Right lobe of liver (tissue), 6 donors: Measurements from ENCODE around the gene PAPLN. TPM values are rescaled to one million over a fixed set of nuclear protein-coding genes. Genes with fewer than 3 reads are reported as not detected.

Experiments used
- ATAC-seq, 4 donors: fragments of 200-7000 bp; cut with Tn5 transposase; one replicate each; pipeline ENCODE4 v1.9.1; 2020; ENCODE audit warnings: mild to moderate bottlenecking in 4 of 4, moderate library complexity in 4 of 4
- DNase-seq, 3 donors: peaks; one replicate each; pipeline ENCODE4 v3.0.0-alpha.2; 2020
- H3K27ac ChIP-seq, 3 donors: fragments of 200-600 bp; one replicate each; pipeline ENCODE4 v1.8.0; 2022
- H3K27me3 ChIP-seq, 2 donors: fragments of 200-600 bp; one replicate each; pipeline ENCODE4 v1.8.0; 2022
- H3K36me3 ChIP-seq, 4 donors: fragments of 200-600 bp; sonication (generic) in 1 of 4; one replicate each; pipeline versions ENCODE4 v1.5.1 to v1.8.0; 2017 to 2022; ENCODE audit warnings: control low read depth in 1 of 4
- H3K4me1 ChIP-seq, 4 donors: fragments of 200-600 bp; sonication (generic) in 1 of 4; one replicate each; pipeline versions ENCODE4 v1.5.1 to v1.8.0; 2017 to 2022; ENCODE audit warnings: control low read depth in 1 of 4
- H3K4me3 ChIP-seq, 3 donors: fragments of 200-600 bp; one replicate each; pipeline ENCODE4 v1.8.0; 2022
- H3K9me3 ChIP-seq, 4 donors: fragments of 200-600 bp; sonication (generic) in 1 of 4; one replicate each; pipeline versions ENCODE4 v1.5.1 to v1.8.0; 2017 to 2022; ENCODE audit warnings: control low read depth in 1 of 4
- POLR2A ChIP-seq: fragments of 450-650 bp; IDR thresholded peaks from one replicate; pipeline ENCODE4 v1.6.1; 2017; ENCODE audit warnings: antibody characterized with exemption, mild to moderate bottlenecking
- WGBS: methylation state at CpG from one replicate; pipeline ENCODE4 v1.1.6; 2018; ENCODE audit warnings: low coverage, low lambda C conversion rate; ENCODE audit not compliant: insufficient coverage; ENCODE audit errors: missing lambda C conversion rate; 5-methylcytosine and 5-hydroxymethylcytosine counted together
- intact Hi-C, 2 donors: fragments of 100-400 bp; cut with DNase I; formaldehyde crosslinking; loops; one replicate each; pipeline versions ENCODE4 v1.11.2 to v1.14.1; 2022
- total RNA-seq, 6 experiments: library from RNA; depleted of rRNA in 2 of 6; stranded (reverse); fragments of >200 nt in 2 of 6; fragmentation: NEBNext Ultra II Directional in 3 of 6; extraction: Animal tissue kit (Norgen Biotek cat#: 25700) in 3 of 6; gene quantifications; one replicate each; pipeline versions ENCODE4 v1.1.0 to v1.2.4, GENCODE V29; 2016 to 2023
- TF ChIP-seq, protein P1 (sequence below), 4 donors: fragments of 200-600 bp in 3 of 4; fragments of 450-650 bp in 1 of 4; IDR thresholded peaks; one replicate each; pipeline versions ENCODE4 v1.5.1 to v1.8.0; 2016 to 2022; ENCODE audit warnings: antibody characterized with exemption in 4 of 4, mild to moderate bottlenecking in 2 of 4
- donor health status: DM: no; HTN: yes; CAD: no.
- donor health status: DM: no; HTN: no; CAD: no.
- donor health status: DM: no; HTN: no; CAD: no.
- donor health status: DM: no; HTN: yes; CAD: no.
- donor health status: DM: no; HTN: yes; CAD: no.

PAPLN gene
- total RNA-seq, 6 experiments from 2014 or later, result 0.86 to 3.2 (median 1.2) TPM

DNA sequence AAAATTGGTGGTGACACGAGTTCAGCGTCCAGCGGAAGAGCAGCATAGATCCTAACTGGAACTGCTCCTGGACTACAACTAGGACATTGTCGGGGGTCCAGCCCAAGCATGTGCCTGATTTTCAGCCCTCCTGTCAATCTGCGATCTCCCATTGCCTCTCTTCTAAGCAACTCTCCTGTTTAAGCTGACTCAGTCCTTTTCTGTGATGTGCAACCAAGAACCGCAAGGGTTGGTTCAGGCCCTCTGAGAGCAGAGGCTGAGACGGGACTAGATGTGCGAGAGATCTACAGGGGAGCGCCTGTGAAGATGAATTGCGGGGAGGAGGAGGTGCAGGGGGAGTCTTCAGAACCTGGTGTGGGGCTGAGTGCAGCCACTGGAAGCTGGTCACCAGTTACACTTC lies 3.7 kb upstream of the PAPLN start:
- DNase-seq (no peak), ATAC-seq (no peak)
- no peak for TF ChIP-seq POLR2A
- TF ChIP-seq, protein P1, sequence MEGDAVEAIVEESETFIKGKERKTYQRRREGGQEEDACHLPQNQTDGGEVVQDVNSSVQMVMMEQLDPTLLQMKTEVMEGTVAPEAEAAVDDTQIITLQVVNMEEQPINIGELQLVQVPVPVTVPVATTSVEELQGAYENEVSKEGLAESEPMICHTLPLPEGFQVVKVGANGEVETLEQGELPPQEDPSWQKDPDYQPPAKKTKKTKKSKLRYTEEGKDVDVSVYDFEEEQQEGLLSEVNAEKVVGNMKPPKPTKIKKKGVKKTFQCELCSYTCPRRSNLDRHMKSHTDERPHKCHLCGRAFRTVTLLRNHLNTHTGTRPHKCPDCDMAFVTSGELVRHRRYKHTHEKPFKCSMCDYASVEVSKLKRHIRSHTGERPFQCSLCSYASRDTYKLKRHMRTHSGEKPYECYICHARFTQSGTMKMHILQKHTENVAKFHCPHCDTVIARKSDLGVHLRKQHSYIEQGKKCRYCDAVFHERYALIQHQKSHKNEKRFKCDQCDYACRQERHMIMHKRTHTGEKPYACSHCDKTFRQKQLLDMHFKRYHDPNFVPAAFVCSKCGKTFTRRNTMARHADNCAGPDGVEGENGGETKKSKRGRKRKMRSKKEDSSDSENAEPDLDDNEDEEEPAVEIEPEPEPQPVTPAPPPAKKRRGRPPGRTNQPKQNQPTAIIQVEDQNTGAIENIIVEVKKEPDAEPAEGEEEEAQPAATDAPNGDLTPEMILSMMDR (IDR thresholded peaks at IDR 0.05), result no peak
- Histone ChIP-seq H3K9me3 (no peaks in the 10 kb centered on the region), H3K27ac (no peak overlapping the region), H3K4me3 (no peak overlapping the region), H3K36me3 (no peaks in the 10 kb centered on the region), H3K27me3 (no peaks in the 10 kb centered on the region), H3K4me1 (peaks cover 0 to 12% (median 0%) of the 10 kb centered on the region in 4 donors)
- intact Hi-C loops, result no loop called here
- WGBS, result 70% methylated on average over 4 of the region's 10 CpGs

GRCh38 chr14:73234029-73234428 lies 3.3 kb upstream of the PAPLN start:
- no peaks in the 10 kb centered on the region for H3K36me3 ChIP-seq
- WGBS, result 67% methylated on average over 3 of the region's 5 CpGs
- H3K27me3 ChIP-seq, result no peaks in the 10 kb centered on the region
- TF ChIP-seq, protein P1 (IDR thresholded peaks at IDR 0.05), result no peak
- no peak for TF ChIP-seq POLR2A
- intact Hi-C loops, result no loop called here
- H3K27ac ChIP-seq, result no peak overlapping the region
- ATAC-seq, result no peak
- H3K4me3 ChIP-seq, result no peak overlapping the region
- no peak for DNase-seq
- H3K4me1 ChIP-seq, result peaks cover 0 to 12% (median 0%) of the 10 kb centered on the region in 4 donors
- no peaks in the 10 kb centered on the region for H3K9me3 ChIP-seq

DNA sequence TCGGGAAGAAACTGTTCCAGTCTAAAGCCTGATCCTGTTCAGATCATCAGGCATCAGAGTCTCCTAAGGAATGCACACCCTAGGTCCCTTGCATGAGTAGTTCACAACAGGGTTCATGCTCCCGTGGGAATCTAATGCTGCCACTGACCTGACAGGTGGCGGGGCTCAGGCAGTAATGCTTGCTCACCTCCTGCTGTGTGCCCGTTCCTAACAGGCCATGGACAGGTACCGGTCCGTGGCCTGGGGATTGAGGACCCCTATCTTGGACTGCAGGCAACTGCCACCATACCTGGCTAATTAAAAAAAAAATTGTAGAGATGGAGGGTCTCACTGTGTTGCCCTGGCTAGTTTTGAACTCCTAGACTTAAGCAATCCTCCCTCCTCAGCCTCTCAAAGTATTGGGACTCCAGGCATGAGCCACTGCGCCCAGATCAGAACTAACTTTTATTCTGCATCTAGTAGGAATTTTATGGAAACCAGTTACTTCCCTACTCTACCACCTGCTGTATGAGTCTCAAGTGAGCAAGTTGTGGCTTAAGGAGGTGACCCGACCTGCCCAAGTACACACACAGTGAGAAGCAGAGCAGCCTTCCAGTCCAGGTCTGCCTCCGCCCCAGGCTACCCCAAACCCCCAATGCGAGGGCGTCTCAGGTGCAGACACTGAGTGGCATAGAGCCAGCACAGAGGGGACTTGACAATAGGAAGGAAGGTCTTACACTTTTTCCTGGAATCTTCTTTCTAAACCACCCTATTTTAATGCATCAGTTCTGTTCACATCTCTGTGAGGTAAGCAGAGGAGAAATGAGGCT lies 2.5 kb upstream of the PAPLN start:
- peak in 1 of 3 donors; percentile 47 for DNase-seq
- TF ChIP-seq POLR2A, result no peak
- TF ChIP-seq, protein P1 (IDR thresholded peaks at IDR 0.05), result no peak
- intact Hi-C loops, result no loop called here
- no peak for ATAC-seq
- Histone ChIP-seq H3K27ac (no peak overlapping the region), H3K4me1 (peaks cover 0 to 20% (median 0%) of the 10 kb centered on the region in 4 donors), H3K27me3 (peaks cover 0 to 4% of the 10 kb centered on the region in 2 donors), H3K36me3 (no peaks in the 10 kb centered on the region), H3K4me3 (no peak overlapping the region), H3K9me3 (no peaks in the 10 kb centered on the region)
- WGBS, result 73% methylated on average over 9 of the region's 11 CpGs

DNA sequence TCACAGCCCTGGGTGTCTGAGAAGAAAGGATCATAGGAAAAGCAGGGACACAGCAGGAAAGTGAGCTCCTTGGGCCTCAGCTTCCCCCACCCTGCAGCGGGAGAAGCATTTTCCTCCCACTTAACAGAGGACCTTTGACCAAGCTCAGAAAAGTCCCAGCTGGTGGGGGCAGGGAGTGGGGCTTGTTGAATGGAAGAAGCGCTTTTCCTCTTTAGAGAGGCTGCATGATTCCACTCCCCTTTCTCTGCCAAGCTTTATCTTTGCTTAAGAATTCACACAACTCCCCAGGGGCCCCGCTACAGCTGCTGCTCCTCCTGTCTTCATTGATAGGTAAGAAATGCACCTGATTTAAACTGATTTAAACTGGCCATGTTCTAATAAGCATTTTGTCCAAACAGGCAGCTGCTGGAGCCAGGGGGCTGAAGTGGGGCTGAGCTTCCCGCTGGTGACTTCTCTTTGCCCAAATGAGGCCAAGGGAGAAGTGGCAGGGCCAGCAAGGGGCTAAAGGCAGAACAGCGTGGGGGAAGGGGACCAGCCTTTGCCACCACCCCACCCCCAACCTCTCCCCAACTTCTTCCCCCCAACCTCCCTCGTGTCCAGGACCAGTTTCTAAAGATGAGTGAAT lies 1.7 kb upstream of the PAPLN start:
- no peak for ATAC-seq
- Histone ChIP-seq H3K4me3 (no peak overlapping the region), H3K27me3 (peaks cover 0 to 5% of the 10 kb centered on the region in 2 donors), H3K27ac (no peak overlapping the region), H3K36me3 (no peaks in the 10 kb centered on the region), H3K4me1 (peaks cover 0 to 21% (median 0%) of the 10 kb centered on the region in 4 donors), H3K9me3 (no peaks in the 10 kb centered on the region)
- WGBS, result 42% methylated on average over 6 of the region's 6 CpGs
- peak in 1 of 3 donors; percentile 8 for DNase-seq
- intact Hi-C loops, result no loop called here
- TF ChIP-seq, protein P1 (IDR thresholded peaks at IDR 0.05), result no peak
- TF ChIP-seq POLR2A, result no peak
